A673 (cell line): ENCODE measurements around the gene DMRTA2. TPM values are rescaled to one million over a fixed set of nuclear protein-coding genes. Genes with fewer than 3 reads are reported as not detected.

Experiments
- BruUV-seq: library from RNA; stranded (reverse); fragments of 400-500 nt; replicated peaks from 2 replicates; lab custom pipeline; 2021; lab: Mats Ljungman, UMichigan
- CTCF ChIA-PET: fragments of 300-600 bp; sonication (Branson Sonifier 250); formaldehyde crosslinking; loops from one replicate; lab custom pipeline; 2022; ENCODE audit warnings: antibody characterized with exemption; lab: Charles Lee
- POLR2A ChIA-PET: fragments of 300-600 bp; sonication (Branson Sonifier 250); formaldehyde crosslinking; loops from one replicate; lab custom pipeline; 2022; ENCODE audit warnings: antibody characterized with exemption; ENCODE audit not compliant: low non-redundant PET; lab: Charles Lee
- DNase-seq: peaks from one replicate; pipeline ENCODE4 v3.0.0-alpha.2; 2015; ENCODE audit warnings: low spot score
- H3K27ac ChIP-seq: fragments of 200-600 bp; sonication (generic); 2 replicates; pipeline ENCODE4 v1.5.1; 2016; ENCODE audit warnings: mixed run types, low read depth, mild to moderate bottlenecking, mixed read lengths, antibody characterized with exemption, low read length; ENCODE audit not compliant: poor library complexity, severe bottlenecking
- H3K27me3 ChIP-seq: fragments of 200-600 bp; sonication (generic); replicated peaks from 2 replicates; pipeline ENCODE4 v1.6.1; 2017; ENCODE audit warnings: mixed run types, low read depth, mild to moderate bottlenecking, mixed read lengths, antibody characterized with exemption, low read length; ENCODE audit not compliant: insufficient read depth, poor library complexity
- H3K36me3 ChIP-seq: fragments of 200-600 bp; sonication (generic); 2 replicates; pipeline ENCODE4 v1.6.1; 2016; ENCODE audit warnings: mixed run types, mild to moderate bottlenecking, mixed read lengths, antibody characterized with exemption, low read length; ENCODE audit not compliant: insufficient read depth, poor library complexity, severe bottlenecking
- H3K4me1 ChIP-seq: fragments of 200-600 bp; sonication (generic); 2 replicates; pipeline ENCODE4 v1.6.1; 2017; ENCODE audit warnings: mixed run types, mild to moderate bottlenecking, mixed read lengths, antibody characterized with exemption, low read length; ENCODE audit not compliant: insufficient read depth, poor library complexity, severe bottlenecking
- H3K4me3 ChIP-seq: fragments of 200-600 bp; sonication (generic); 2 replicates; pipeline ENCODE4 v1.5.1; 2016; ENCODE audit warnings: low read depth, mixed run types, mild to moderate bottlenecking, mixed read lengths, low read length; ENCODE audit not compliant: poor library complexity, severe bottlenecking
- H3K9me3 ChIP-seq: fragments of 200-600 bp; sonication (generic); 2 replicates; pipeline ENCODE4 v1.6.1; 2016; ENCODE audit warnings: mixed run types, low read depth, mild to moderate bottlenecking, mixed read lengths, antibody characterized with exemption, low read length; ENCODE audit not compliant: poor library complexity, severe bottlenecking
- EZH2 ChIP-seq: fragments of 200-600 bp; sonication (generic); IDR thresholded peaks from 2 replicates; pipeline ENCODE4 v1.6.1; 2017; ENCODE audit warnings: borderline replicate concordance, low read depth, mild to moderate bottlenecking, mixed read lengths, antibody characterized with exemption, low read length; ENCODE audit not compliant: poor library complexity, severe bottlenecking
- intact Hi-C: fragments of 100-400 bp; cut with micrococcal nuclease; formaldehyde crosslinking; loops from one replicate; pipeline ENCODE4 v1.10.0; 2022; ENCODE audit not compliant: unreplicated experiment
- total RNA-seq: library from RNA; stranded (reverse); gene quantifications from 2 replicates; pipeline ENCODE4 v1.2.3, GENCODE V29; 2021
- TF ChIP-seq, protein P1 (sequence below): fragments of 300-800, 200-600 bp; sonication (generic); conservative IDR thresholded peaks from 2 replicates; pipeline ENCODE4 v1.5.1; 2017; ENCODE audit warnings: low read depth, mild to moderate bottlenecking, antibody characterized with exemption, low read length, moderate library complexity, mixed read lengths

Gene DMRTA2
- total RNA-seq, 1 experiment from 2014 or later: 0.37 TPM

DNA sequence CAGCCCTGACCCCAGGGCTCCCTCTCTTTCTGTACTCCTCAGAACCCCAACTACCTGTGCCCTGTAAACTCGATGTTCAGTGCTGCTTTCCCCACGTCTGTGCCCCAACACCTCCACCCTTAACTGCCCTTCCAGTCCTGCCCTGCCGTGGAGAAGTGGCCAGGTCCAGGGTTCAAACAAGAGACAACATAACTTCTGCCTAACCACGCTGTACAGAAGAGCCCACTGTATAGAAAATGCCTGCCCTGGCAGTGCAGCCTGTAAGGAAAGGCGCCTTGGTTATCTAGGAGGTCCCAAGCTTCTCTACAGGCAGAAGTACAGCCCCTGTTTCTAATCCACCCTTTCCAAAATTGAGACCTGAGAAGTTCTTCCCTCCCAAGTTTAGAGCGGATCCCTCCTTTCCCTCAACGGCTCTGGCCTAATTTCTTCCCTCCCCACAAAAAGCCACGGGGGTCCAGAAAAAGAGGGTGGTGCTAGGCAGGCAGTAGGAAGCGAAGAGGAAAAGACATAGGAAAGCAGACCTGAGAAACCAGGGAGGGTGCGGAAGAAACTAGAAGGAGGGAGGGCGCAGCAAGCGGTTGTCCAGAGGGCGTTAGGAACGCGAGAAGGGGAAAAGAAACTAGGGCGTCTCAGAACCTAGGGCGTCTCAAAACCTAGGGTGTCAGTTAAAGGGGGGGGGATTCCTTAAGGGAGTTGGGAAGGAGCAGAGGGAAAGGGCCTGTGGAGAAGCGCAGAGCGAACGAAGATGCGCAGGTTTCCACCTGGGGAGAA is 3.2 kb downstream of the DMRTA2 start:
- no peak overlapping the region for H3K27ac ChIP-seq
- no peaks in the 10 kb centered on the region for H3K9me3 ChIP-seq
- TF ChIP-seq, protein P1, sequence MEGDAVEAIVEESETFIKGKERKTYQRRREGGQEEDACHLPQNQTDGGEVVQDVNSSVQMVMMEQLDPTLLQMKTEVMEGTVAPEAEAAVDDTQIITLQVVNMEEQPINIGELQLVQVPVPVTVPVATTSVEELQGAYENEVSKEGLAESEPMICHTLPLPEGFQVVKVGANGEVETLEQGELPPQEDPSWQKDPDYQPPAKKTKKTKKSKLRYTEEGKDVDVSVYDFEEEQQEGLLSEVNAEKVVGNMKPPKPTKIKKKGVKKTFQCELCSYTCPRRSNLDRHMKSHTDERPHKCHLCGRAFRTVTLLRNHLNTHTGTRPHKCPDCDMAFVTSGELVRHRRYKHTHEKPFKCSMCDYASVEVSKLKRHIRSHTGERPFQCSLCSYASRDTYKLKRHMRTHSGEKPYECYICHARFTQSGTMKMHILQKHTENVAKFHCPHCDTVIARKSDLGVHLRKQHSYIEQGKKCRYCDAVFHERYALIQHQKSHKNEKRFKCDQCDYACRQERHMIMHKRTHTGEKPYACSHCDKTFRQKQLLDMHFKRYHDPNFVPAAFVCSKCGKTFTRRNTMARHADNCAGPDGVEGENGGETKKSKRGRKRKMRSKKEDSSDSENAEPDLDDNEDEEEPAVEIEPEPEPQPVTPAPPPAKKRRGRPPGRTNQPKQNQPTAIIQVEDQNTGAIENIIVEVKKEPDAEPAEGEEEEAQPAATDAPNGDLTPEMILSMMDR: no peak
- no peak for TF ChIP-seq EZH2
- peaks cover 4% of the 10 kb centered on the region for H3K4me1 ChIP-seq
- intact Hi-C loops: no loop called here
- ChIA-PET CTCF (no interaction called here), POLR2A (no interaction called here)
- BruUV-seq: no TSS peak
- no peak for DNase-seq
- no peak overlapping the region for H3K4me3 ChIP-seq
- peaks cover 99% of the 10 kb centered on the region for H3K27me3 ChIP-seq
- no peaks in the 10 kb centered on the region for H3K36me3 ChIP-seq

GRCh38 chr1:50419192-50419906 is 3.9 kb downstream of the DMRTA2 start:
- Histone ChIP-seq H3K27ac (no peak overlapping the region), H3K4me3 (no peak overlapping the region), H3K4me1 (peaks cover 4% of the 10 kb centered on the region), H3K27me3 (peaks cover 99% of the 10 kb centered on the region), H3K9me3 (no peaks in the 10 kb centered on the region), H3K36me3 (no peaks in the 10 kb centered on the region)
- DNase-seq: no peak
- ChIA-PET CTCF (no interaction called here), POLR2A (no interaction called here)
- TF ChIP-seq, protein P1: no peak
- no peak for TF ChIP-seq EZH2
- no TSS peak for BruUV-seq
- intact Hi-C loops: no loop called here

DNA sequence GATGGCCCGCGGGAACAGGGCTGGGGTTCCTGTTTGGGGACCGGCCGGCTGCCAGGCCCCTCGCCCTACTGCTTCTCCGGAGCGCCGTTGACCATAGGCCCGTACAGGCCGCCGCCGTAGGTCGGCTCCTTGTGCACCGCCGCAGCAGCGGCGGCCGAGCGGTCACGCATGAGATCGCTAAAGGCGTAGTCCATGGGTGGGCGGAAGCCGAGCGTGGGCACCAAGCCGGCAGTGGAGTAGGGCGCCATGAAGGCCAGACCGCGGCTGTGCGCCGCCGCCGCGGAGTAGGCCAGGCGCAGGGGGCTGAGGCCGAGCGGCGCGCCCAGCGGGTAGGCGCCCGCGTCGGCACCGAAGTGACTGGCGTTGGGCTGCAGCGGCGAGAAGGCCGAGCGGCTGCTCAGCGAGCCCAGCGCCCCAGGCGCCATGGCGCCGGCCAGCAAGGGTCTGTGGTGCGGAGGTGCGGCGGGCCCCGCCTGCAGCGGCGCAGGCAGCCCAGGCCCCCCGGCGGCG is 4.6 kb downstream of the DMRTA2 start:
- H3K27ac ChIP-seq: no peak overlapping the region
- TF ChIP-seq EZH2: no peak
- TF ChIP-seq, protein P1: no peak
- CTCF ChIA-PET: no interaction called here
- H3K27me3 ChIP-seq: peaks cover 99% of the 10 kb centered on the region
- intact Hi-C loops: no loop called here
- no peaks in the 10 kb centered on the region for H3K36me3 ChIP-seq
- no peak for DNase-seq
- H3K4me3 ChIP-seq: no peak overlapping the region
- no peaks in the 10 kb centered on the region for H3K9me3 ChIP-seq
- no TSS peak for BruUV-seq
- POLR2A ChIA-PET: no interaction called here
- H3K4me1 ChIP-seq: peaks cover 3% of the 10 kb centered on the region
